ENCODE results near the gene PTDSS2. TPM values are rescaled to one million over a fixed set of nuclear protein-coding genes. Genes with fewer than 3 reads are reported as not detected.

The PTDSS2 gene
- total and polyA plus RNA-seq, 11 donors: 20.3 to 43.0 (median 25.7) TPM

- H3K36me3 ChIP-seq: no peaks in the 10 kb centered on the region
- peaks cover 0 to 55% (median 18%) of the 10 kb centered on the region in 9 donors for H3K27me3 ChIP-seq
- 81 to 87% (median 82%) methylated on average over 22 to 23 of the region's 23 CpGs for WGBS, 4 donors
- ATAC-seq: no peak
- DNase-seq: peak in 2 of 5 donors; percentile 13 to 18
- intact Hi-C loops (cut with DNase I): loop anchor here in 1 of 10 donors (10.0 kb wide), 1 partner anchor 75 kb away; the partner anchor contains the start of gene B4GALNT4
- H3K4me3 ChIP-seq: no peak overlapping the region
- no peak overlapping the region for H3K27ac ChIP-seq
- peaks cover 0 to 9% (median 0%) of the 10 kb centered on the region in 12 donors for H3K4me1 ChIP-seq
- H3K9me3 ChIP-seq: no peaks in the 10 kb centered on the region
- no peak for TF ChIP-seq POLR2A (IDR thresholded peaks at IDR 0.05)
- TF ChIP-seq, protein P1, sequence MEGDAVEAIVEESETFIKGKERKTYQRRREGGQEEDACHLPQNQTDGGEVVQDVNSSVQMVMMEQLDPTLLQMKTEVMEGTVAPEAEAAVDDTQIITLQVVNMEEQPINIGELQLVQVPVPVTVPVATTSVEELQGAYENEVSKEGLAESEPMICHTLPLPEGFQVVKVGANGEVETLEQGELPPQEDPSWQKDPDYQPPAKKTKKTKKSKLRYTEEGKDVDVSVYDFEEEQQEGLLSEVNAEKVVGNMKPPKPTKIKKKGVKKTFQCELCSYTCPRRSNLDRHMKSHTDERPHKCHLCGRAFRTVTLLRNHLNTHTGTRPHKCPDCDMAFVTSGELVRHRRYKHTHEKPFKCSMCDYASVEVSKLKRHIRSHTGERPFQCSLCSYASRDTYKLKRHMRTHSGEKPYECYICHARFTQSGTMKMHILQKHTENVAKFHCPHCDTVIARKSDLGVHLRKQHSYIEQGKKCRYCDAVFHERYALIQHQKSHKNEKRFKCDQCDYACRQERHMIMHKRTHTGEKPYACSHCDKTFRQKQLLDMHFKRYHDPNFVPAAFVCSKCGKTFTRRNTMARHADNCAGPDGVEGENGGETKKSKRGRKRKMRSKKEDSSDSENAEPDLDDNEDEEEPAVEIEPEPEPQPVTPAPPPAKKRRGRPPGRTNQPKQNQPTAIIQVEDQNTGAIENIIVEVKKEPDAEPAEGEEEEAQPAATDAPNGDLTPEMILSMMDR (IDR thresholded peaks at IDR 0.05): no peak
Observed at GRCh38 chr11:439315-440064, 10.6 kb upstream of the PTDSS2 start.

DNA sequence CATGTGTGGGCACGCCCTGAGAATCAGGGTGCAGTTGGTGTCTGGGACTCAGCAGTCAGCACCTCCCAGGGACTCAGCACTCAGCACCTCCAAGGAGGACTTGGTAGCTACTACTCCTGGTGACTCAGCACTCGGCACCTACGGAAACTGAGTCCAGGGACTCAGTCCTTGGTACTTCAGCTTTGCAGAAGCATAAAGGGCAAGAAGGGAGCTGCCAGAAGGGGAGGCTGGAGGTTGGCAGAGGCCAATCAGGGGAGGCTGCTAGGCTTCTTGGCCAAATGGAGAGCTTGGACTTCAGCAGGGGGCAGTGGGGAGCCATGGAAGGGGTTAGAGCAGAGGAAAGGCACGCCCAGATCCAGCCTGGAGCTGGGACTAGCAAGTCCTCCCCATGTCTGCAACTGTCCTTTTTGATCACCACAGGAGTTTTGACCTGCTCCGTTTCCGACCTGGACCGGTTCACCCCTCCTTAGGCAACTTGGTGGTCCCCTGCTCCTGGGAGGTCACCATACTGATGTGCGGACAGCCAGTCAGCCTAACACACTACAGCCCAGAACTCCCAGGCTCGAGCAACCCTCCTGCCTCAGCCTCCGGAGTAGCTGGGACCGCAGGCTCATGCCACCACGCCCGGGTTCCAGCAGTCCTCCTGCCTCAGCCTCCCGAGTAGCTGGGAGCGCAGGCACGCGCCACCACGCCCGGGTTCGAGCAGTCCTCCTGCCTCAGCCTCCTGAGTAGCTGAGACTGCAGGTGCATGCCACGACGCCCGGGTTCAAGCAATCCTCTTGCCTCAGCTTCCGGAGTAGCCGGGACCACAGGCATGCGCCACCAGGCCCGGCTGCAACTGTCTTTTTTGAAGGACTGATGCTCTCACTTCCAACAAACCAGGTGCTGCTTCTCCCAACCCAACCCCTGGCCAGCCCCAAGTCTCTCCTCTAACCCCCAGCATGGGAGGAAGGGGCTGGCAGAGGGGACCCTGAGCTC is 9.7 kb upstream of the PTDSS2 start:
- Histone ChIP-seq H3K4me3 (no peak overlapping the region), H3K27ac (no peak overlapping the region), H3K4me1 (peaks cover 0 to 10% (median 0%) of the 10 kb centered on the region in 12 donors), H3K27me3 (peaks cover 0 to 55% (median 18%) of the 10 kb centered on the region in 9 donors), H3K36me3 (no peaks in the 10 kb centered on the region), H3K9me3 (no peaks in the 10 kb centered on the region)
- DNase-seq (peak in 2 of 5 donors; percentile 19 to 33), ATAC-seq (peak in 1 of 4 donors; percentile 29)
- 87 to 88% (median 87%) methylated on average over 23 to 27 of the region's 27 CpGs for WGBS, 4 donors
- TF ChIP-seq, protein P1 (IDR thresholded peaks at IDR 0.05): peak in 2 of 12 donors; percentile 6 to 13
- TF ChIP-seq POLR2A (IDR thresholded peaks at IDR 0.05): no peak
- intact Hi-C loops (cut with DNase I): no loop called here

- Histone ChIP-seq H3K9me3 (no peaks in the 10 kb centered on the region), H3K4me1 (peaks cover 0 to 10% (median 0%) of the 10 kb centered on the region in 12 donors), H3K4me3 (peak overlapping the region in 1 of 12 donors; percentile 52), H3K27me3 (peaks cover 0 to 55% (median 18%) of the 10 kb centered on the region in 9 donors), H3K27ac (no peak overlapping the region), H3K36me3 (no peaks in the 10 kb centered on the region)
- intact Hi-C loops (cut with DNase I): no loop called here
- TF ChIP-seq POLR2A (IDR thresholded peaks at IDR 0.05): no peak
- TF ChIP-seq, protein P1 (IDR thresholded peaks at IDR 0.05): no peak
- DNase-seq: peak in 2 of 5 donors; percentile 13 to 21
- ATAC-seq: no peak
- WGBS, 4 donors: 44 to 60% (median 59%) methylated on average over 5 to 13 of the region's 13 CpGs
Observed at GRCh38 chr11:441043-441417, 9.0 kb upstream of the PTDSS2 start.

Measured in heart left ventricle (tissue), 16 donors.